GM18861 (cell line): ENCODE results near the gene DDX51.
A peak's percentile ranks its signal among the peaks of the same experiment; 100 is the strongest.
"Not testable (repeated sequence)": the region's sequence is repeated elsewhere in the genome, so short reads cannot be mapped to it uniquely, and the experiment has no call there.

Experiments used
- ATAC-seq: cut with Tn5 transposase; IDR thresholded peaks from one replicate; pipeline ENCODE4 v1.9.1; 2021; ENCODE audit not compliant: unreplicated experiment

DDX51 gene

DNA sequence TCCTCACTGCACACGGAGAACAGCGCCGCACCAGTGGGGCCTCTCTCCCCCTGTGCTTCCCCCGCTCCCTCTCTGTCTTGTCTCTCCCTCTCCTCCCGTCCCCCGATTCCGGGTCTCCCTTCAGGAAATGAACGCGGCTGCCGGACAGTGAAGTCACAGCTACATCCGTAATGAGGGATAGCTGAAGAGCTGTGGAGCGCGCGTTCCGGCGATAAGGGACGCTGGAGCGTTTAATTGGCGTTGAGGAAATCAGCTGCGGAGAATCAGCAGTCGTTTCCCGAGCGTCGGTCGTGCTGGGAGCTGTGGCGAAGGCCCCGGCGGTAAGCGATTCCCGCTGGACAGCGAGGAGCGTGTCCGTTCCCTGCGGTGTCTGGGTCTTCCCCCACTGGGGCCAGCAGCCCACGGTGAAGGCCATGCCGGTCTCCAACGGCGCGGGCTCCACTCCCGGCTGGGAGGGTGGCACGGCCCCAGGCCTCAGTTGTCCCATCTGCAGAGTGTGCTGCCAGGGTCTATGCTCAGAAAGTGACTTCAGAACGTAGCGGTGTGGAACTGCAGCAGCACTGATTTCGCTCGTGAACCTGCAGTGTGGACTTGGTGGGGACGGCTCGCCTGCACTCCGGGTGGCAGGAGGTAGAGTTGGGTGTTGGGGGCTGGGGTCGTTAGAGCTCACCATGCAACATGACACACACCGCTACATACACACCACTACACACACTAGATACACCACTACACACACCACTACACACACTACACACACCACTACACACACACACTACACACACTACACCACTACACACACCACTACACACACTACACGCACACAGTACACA lies 11.0 kb upstream of the DDX51 start:
- ATAC-seq: no peak

- ATAC-seq: no peak
Observed at GRCh38 chr12:132154341-132154761, 10.2 kb upstream of the DDX51 start.

DNA sequence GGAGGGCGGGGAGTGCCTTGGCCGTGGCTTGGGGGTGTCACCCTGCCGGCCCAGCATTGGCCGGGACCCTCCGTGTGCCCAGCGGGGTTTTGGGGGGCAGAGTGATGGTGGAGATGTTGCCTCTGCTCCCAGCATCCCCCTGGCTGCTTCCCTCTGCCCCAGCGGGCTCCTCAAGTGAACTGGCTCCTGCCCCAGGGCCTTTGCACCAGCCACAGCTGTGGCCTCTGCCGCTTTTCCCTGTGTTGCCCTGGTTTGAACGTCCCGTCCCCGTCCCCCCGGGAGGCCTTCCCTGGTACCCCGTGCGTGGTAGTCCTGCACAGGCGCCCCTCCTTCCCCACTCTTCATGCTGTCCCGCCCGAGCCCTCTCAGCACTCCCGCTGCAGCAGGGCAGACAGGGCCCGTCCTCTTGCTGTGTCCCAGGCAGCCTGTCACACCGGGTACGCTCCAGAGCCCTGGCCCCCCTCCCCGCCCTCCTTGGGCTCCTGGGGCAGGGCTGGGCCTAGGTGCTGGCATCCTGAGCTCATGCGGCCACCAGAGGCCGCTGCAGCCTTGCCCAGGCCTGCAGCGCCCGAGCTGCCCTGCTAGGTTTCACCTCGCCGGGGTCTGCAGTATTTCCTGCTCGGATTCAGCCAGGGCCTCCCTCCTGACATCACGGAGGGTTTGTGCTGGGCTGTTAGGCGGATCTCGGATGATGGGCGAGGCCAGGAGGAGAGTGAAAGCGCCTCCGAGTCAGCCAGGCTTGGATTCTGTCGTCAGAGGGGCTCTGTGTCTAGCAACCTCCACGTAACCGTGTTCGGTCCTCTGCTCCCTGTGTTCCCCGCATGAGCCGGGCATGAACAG lies 9.6 kb upstream of the DDX51 start:
- no peak for ATAC-seq

DNA sequence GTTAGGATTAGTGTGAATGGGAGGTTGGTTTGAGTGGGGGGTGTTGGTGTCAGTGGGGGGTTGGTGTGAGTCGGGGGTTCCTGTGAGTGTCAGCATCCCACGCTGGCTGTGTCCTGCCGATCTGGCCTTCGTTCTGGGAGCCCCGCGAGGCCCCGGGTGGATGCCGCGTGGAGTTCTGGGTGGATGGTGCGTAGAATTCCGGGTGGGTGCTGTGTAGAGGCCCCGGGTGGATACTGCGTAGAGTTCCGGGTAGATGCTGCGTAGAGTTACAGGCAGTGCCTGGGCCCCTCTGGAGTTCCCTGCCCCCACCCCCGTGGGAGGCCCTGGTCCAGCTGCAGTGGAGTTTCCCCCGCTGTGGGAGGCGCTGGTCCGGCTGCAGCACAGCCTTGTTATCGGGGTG lies 8.8 kb upstream of the DDX51 start:
- ATAC-seq: no peak

DNA sequence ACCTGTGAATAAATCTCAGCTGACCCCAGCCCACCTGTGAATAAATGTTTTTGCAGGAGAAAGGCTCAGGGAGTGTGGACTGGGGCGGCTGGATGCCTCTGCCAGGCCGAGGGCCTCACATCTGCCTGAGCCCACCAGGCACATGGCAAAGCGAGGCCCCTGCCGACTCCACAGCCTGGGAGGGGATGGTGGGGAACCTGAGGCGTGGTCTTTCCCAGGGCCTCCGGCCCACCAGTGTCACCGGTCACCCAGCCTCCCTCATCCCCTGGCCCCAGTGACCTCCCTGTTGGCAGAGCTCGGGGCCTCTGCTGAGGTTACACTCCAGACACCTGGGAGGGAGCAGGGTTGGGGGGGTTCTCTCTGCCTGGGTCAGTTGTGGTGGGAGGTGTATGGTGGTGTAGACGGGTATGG lies 8.3 kb upstream of the DDX51 start:
- ATAC-seq: no peak

DNA sequence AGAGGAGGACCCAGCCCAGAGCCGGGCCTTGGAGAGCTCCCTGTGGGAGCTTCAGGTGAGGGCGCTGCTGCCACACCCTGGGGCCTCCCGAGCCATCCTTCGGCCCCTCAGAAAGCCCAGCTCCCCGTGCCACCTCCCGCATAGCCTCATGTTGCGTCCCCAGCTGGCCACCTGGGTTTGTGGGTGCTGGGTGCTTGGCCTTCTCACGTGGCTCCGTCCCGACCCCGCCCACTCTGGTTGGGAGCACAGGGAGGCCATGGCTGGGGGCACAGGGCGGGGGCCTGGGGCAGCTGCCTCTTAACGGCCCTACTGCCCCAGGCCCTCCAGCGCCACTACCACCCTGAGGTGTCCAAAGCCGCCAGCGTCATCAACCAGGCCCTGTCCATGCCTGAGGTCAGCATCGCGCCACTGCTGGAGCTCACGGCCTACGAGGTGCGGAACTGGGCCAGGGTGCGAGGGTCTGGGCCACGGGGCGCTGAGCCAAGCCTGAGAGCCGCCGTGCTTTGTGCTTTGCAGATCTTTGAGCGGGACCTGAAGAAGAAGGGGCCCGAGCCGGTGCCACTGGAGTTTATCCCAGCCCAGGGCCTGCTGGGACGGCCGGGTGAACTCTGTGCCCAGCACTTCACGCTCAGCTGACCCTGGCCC lies 7.8 kb upstream of the DDX51 start:
- ATAC-seq: no peak

DNA sequence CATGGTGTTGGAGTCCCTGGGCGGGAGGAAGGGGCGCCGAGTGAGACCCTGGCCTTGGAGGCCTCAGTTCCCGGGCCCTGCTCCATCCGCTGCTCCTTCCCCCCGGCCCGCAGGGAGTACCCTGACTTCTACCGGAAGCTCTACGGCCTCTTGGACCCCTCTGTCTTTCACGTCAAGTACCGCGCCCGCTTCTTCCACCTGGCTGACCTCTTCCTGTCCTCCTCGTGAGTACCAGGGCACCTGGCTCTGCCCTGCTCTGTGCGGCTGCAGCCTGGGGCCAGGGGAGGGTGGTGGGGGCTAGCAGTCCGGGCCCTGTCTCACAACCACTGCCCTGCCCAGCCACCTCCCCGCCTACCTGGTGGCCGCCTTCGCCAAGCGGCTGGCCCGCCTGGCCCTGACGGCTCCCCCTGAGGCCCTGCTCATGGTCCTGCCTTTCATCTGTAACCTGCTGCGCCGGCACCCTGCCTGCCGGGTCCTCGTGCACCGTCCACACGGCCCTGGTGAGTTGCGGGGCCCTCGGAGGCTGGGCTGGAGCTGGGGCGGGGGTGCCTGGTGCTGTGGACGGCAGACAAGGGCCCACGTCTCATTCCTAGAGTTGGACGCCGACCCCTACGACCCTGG lies 7.1 kb upstream of the DDX51 start:
- ATAC-seq: no peak

DNA sequence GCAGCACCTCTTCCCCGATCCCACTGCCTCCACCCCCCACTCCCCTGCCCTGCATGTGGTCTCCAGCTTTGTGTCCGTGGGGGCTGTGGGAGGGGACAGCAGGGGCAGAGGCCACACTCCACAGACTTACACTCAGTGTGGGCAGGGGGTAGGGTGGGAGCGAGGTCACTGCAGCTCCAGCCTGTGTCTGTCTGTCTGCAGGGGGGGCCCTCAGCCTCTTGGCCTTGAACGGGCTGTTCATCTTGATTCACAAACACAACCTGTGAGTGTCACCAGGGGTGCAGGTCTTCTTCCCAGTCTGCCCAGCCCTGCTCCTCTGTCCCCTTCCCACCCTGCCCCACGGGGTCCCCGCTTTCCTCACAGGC lies 6.6 kb upstream of the DDX51 start:
- ATAC-seq: no peak

GRCh38 chr12:132149526-132149925 lies 5.4 kb upstream of the DDX51 start:
- not testable (repeated sequence) for ATAC-seq

DNA sequence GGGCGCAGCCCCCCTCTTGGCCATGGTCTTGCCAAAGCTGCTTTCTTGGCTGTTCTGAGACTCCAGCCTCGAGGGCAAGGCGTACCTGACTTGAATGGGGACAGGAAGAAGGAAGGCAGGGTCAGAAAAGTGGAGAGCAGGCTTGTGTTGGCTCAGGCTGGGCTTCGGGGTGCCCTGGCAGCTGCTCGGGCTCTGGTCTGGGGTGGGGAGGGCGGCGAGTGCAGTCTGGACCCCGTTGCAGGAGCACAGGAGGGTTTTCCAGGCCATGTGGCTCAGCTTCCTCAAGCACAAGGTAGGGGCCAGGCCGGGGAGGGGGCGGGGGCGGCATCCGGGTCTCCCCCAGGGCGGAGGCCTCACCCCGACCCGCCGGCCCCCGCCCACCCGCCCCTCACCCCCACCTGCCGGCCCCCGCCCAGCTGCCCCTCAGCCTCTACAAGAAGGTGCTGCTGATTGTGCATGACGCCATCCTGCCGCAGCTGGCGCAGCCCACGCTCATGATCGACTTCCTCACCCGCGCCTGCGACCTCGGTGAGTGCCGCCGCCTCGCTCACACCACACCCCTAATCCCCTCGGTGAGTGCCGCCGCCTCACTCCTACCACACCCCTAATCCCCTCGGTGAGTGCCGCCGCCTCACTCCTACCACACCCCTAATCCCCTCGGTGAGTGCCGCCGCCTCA lies 4.4 kb upstream of the DDX51 start:
- no peak for ATAC-seq

DNA sequence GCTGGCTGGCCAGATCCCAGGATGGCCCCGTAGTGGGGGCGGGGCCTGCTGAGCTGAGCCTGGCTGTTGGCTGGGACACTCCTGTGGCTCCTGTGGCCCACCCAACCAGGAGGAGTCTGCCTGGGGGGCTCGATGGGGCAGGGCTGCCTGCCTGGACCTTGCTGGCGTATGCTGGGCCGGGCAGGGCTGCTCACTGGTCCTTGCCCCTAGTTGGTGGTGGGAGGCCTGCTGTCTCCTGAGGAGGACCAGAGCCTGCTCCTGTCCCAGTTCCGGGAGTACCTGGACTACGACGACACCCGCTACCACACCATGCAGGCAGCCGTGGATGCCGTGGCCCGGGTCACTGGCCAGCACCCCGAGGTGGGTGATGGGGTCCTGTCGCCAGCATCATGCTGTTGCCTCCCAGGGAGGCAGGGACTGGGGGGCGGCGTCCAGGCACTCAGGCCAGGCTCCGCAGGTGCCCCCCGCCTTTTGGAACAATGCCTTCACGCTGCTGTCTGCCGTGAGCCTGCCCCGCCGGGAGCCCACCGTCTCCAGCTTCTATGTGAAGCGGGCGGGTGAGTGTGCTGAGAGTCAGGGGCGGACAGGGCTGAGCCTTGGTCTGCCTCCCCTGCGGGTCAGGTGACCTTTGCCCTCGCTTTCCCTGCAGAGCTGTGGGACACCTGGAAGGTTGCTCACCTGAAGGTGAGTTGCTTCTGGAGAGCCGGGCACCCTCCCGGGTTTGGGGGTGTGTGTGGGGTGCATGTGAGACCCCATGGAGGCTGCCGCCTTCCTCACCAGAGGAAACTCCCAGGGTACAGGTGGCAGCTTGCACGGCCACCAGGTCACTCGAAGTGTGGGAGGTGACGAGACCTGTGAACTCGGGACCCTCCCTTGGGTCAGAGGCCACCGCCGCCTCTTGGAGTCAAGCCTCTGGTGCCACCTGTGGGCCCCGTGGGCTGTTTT lies 3.6 kb upstream of the DDX51 start:
- ATAC-seq: no peak

GRCh38 chr12:132146772-132147422 lies 2.8 kb upstream of the DDX51 start:
- ATAC-seq: no peak

DNA sequence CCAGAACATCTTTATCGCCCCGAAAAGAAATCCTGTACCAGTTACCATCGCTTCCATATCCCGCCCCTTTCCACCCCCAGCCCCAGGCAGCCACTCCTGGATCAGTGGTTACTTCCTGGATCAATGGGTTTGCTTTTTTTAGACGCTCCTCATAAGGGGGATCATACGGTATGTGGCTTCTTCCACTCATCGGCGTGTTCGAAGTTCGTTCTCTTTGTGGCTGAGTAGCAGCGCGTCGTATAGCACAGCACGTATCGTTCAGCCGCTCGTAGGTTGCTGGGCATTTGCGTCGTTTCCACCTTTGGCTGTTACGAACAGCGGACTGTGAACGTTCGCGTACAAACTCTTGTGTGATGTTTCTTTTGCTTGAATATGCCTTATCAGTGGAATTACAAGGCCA lies 2.0 kb upstream of the DDX51 start:
- no peak for ATAC-seq

DNA sequence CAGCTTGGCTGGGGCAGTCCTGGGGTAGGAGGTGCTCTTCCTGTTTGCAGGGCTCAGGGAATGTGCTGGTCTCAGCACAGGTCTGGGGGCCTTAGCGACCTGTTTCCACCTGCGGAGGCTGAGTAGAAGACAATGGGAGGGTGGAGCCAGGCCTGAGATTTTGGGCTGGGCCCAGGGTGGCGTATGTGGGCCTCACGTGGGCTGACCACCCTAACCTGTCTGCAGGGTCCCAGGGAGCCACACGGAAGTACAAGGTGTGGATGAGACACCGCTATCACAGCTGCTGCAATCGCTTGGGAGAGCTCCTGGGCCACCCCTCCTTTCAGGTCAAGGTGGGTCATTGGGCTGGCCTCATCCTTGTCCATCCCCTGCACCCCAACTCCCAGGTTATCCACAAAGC lies 1.2 kb upstream of the DDX51 start:
- ATAC-seq: no peak

DNA sequence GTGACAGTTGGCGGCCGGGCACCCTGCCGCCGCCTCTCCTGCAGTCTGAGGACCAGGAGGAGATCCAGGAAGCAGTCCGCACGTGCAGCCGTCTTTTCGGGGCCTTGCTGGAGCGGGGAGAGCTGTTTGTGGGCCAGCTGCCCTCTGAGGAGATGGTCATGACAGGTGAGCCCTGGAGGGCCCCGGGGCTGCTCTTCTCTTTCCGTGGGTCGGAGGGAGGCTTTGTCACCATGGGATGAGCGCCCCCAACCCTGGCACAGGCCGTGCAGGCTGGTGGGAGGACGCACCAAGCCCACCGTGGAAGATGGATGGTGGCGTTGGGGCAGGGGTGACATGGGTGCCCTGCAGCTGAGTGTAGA lies 670 bp upstream of the DDX51 start:
- no peak for ATAC-seq

- peak; percentile 20 for ATAC-seq
Observed at GRCh38 chr12:132143336-132144071, 615 bp downstream of the DDX51 start.

DNA sequence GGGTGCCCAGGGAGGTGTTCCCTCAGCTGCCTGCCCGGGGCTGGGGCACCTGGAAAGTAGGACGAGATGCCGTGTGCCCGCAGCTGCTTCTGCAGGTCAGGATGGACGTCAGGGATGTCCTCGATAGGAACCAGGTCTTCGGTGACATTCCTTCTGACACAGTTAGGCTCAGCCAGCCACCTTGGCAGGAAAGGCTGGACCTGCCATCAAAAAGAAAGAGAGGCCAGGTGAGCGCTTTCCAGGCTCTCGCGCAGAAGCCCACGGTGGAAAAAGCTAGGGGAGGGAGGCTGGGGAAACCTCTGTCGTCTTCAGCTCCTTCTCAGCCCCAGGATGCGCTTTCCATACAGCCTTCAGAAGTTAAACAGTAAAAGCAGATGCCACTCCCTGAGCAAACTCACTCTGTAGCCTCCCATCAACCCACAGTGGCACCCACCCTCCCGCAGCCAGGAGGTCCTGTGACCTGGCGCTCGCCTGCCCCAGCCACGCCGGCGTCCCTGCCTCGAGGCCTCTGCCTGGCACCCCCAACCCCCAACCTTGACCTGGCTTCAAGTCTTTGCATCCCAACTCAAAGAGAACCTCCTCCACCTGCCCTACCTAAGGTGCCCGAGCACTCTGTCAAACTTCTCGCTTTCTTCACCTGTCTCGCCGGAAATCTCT lies 1.3 kb downstream of the DDX51 start:
- ATAC-seq: no peak
